ENCODE results near the gene CELF2.

The CELF2 gene

DNA sequence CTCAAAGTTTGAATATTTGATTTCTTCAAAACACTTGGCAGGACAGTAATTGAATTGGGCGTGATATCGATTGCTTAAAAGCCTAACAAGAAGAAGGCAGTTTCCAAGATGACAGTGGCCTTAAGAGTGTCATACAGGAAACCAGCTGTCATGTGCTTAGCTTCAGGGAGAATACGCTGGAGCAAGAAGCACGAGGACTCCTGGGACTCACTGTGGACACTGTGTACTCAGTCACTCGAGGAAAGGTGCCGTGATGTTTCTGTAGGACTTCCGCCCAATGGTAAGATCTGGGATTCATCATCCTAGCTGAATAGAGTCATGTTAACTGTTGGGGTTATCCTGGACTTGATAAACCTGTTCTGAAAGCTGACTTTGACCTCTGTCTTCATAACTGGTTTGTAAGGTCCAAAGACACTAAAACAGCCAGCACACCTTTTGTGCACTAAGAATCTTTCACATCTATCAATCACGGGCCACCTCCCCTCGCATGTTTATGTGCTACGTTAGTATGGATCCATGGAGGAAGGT, 113.5 kb downstream of the CELF2 start:
- no peak for DNase-seq (ENCODE audit: low spot score)

DNA sequence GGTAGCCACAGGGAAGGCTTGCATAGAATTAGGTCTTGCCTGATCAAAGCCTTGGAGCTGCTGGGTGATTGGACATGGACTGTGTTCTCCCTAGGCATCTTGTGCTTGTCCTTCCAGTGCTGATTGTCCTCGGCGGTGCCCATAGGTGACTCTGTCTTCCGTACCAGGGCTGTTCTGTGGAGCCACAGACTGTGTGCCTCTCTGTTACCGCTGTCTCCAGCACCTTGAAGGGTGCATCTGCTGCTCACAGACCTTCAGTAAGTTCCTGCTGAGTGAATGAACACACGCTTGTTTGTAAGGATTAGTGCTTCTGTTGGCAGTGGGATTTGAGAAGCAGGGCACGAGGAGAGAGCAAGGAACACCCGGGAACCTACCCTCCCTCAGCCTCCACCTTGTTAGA, 116.7 kb downstream of the CELF2 start:
- no peak for DNase-seq (ENCODE audit: low spot score)

DNA sequence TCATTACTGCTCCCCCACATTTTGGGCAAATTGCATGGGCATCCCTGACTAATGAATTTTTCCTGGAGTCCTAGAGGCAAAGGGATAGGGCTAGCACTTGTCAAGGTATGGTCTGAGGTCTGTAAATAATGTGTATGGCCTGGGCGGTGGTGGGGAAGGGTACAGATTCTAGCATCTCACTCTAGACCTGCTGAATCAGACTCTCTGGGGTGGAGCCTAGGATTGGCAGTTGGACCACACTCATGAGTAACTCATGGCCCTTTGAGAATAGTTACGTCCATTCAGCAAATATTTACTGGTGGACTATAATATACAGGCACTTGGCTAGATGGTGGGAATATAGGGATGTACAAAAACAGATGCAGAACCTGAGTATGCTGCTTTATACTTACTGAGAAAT, 118.0 kb downstream of the CELF2 start:
- no peak for DNase-seq (ENCODE audit: low spot score)

DNA sequence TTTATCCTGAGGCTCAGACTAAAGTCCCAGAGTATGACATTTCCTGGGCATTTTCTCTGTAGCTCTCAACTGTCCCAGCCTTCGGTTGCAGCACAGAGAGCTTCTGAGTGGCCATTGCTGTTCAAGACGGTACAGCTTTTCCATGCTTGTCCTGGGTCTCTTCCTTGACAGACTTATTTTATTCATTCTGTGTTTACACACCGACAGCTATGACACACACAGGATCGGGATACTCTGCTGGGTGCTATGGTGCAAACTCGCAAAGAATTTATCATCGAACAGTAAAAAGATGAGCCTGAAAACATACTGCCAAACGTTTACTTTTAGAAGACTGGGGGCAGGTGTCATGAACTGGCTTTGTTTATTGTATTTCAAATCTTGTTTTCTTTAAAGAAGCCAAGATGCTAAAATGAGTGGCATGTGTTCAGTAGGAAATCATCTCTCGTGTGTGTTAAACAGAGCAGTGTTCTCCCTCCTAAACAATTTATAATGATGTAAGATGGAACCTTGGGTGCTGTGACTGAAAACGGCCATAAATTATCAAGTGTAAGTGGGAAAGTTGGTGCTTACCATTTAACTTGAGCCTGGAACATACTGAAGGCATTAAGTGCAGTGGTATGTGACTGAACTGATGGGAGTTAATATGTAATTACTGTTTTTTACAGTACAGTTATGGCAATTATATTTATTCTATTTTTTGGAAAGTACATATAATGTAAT, 120.8 kb downstream of the CELF2 start:
- DNase-seq (ENCODE audit: low spot score): no peak

DNA sequence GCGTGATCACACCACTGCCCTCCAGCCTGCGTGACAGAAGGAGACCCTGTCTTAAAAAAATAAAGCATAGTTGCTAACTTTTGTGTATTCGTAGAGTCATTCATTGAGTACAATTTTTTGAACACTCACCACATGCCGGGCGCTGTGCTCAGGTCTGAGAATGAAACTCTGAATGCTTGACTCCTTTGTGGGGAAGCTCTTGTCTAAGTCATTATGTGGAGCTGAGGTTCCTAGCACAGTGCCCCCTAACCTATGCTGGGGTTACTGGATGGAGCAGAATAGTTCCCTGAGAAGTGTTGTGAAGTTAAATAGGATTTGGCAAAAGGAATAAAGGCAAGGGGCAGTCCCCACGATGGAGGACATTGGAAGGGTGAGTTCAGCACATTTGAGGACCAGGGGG, 123.3 kb downstream of the CELF2 start:
- no peak for DNase-seq (ENCODE audit: low spot score)

DNA sequence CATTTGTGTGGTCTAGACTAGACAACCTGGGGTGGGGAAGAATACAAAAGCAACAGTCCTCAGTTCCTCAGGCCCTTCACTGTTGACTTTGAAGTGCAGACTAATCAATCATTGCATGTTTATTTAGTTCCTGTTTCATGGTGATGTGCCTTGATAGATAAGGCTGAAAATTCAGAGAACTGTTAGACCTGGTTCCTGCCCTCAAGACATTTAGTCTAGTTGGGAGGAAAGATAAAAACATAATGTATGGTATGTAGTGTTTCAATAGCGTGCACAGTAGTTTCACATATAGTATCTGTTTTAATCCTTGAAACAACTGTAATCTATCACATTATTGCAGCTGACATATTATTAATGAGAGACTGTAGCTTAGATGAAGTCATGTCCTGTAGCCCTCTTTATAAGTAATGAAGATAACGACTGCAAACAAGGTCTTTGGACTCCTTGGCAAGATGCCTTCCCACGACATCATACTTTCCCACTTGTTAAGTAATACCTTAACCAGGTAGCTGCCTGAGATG, 124.0 kb downstream of the CELF2 start:
- no peak for DNase-seq (ENCODE audit: low spot score)

DNA sequence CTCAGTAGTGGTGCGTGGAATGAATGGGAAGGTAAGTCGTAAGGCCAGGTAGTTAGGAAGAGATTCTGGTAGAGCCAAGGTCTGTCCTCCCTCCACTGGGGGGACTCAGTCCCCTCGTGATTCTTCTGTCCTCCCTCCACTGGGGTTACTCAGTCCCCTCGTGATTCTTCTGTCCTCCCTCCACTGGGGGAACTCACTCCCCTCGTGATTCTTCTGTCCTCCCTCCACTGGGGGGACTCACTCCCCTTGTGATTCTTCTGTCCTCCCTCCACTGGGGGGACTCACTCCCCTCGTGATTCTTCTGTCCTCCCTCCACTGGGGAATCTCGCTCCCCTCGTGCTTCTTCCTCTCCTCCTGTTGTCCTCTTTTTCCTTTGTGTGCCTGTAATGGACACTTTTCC, 125.1 kb downstream of the CELF2 start:
- DNase-seq (ENCODE audit: low spot score): no peak

DNA sequence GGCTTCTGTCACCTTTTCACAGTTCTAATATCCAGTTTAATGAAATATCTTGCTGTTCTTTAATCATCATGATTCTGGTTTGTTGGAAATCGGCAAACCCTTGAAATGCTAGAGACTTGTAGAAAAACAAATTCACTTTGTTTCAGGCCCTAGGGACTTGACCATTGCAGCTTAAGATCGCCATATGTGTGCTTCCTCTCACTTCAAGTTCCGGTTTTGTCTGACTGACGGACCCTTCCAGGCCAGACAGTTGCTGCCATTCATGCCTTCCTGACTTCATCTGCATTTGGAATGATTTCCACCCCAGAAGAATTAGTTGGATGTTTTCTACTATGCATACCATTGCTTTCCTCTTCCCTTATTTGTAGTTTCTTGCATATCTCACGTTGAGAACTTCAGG, 125.6 kb downstream of the CELF2 start:
- no peak for DNase-seq (ENCODE audit: low spot score)

DNA sequence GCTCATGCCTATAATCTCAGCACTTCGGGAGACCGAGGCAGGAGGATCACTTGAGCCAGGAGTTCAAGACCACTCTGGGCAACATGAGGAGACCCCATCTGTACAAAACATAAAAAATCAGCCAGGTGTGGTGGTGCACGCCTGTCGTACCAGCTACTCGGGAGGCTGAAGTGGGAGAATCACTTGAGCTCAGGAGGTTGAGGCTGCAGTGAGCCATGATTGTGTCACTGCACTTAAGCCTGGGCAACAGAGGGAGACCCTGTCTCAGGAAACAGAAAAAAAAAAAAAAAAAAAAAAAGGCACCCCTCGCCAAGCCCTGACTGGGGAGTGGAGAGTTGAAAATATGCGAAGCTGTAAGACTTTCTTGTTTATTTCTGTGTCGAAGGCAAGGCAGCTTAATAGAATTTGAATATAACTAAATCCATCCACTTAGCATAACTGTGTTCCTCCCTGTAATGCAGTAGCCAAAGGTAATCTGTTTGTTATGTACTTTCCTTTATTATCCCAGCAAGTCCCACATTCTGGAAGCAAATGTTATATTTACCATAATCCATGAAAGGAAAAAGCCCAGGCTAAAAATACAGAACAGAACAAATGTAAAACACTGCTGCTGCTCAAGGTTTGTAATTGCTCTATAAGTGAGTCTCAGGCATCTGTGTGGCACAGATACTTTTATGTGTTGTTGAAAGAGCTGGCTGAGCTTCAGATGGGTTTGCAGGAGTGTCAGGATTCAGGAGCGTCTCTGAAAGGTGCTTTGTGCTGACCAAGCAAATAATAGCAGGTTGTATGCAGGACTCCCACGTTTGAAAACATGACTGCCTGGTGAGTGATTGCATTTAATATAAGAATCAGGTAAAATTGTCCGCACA, 127.2 kb downstream of the CELF2 start:
- DNase-seq (ENCODE audit: low spot score): no peak

DNA sequence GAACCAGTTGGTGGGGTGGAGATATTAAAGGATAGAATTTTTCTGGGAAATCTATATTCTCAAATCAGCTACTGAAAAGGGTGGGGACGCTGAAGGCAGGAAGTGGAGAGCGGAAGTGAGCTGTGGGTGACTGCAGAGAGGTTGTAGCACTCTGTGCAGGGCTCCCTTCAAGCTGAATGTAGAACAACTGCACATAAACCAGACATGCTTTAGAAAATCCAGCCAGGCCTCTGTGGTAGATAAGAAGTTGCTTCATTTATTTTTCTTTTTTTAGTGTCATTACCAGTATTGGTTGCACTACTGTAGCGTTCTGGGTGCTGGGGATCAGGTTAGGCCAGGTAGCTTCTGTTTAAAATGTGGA, 127.8 kb downstream of the CELF2 start:
- no peak for DNase-seq (ENCODE audit: low spot score)

DNA sequence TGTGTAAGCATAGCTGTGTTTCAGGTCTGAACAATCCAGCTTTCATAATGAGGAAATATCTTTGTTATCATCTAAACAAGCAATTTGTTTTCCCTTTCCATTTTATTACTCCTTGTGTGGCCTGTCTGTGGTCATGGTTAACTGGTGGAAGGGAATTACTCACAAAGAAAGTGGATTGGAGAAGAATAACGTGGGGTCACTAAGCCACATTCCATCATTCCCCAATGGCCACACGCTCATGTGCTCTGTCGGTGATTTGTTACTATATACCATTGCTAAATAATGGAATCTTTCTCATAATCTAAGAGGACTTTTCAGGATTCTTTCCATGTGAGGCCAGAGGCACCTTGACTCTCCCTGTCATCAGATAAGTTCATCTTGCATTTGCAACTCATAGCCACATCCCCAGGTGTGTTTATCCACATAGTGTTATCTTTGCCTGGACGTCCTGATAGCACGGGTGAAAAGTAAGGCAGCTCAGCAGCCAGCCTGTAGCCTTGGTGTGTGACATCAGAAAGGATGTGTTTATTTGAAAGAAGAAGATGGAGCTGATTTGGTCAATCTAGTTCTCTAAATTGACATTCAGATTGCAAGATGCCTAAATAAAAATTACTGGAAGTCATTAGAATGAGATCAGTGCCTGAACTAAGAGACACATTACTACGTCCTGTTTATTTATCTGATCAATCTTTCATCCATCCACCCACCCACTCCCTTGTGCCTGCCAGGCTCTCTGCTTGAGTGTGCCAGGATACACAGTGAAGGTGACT, 128.9 kb downstream of the CELF2 start:
- DNase-seq (ENCODE audit: low spot score): no peak

DNA sequence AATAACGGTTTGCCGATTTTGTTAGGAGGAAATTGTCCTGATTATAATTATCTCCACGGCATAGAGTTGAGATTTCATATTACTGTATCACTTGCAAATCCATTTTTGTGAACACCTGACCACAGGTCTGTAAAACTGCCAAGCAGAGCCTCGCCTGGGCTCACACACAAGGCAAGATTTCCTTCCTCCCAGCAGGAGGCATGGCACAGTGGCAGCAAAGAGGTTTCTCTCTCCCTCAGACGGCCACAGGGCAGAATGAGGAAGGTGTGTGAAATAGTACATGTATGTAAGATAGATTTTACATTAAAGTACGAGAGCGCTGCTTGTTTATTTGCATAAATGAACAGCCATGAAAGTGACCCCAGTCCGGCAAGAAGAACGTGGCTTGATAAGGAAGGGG, 130.1 kb downstream of the CELF2 start:
- no peak for DNase-seq (ENCODE audit: low spot score)

DNA sequence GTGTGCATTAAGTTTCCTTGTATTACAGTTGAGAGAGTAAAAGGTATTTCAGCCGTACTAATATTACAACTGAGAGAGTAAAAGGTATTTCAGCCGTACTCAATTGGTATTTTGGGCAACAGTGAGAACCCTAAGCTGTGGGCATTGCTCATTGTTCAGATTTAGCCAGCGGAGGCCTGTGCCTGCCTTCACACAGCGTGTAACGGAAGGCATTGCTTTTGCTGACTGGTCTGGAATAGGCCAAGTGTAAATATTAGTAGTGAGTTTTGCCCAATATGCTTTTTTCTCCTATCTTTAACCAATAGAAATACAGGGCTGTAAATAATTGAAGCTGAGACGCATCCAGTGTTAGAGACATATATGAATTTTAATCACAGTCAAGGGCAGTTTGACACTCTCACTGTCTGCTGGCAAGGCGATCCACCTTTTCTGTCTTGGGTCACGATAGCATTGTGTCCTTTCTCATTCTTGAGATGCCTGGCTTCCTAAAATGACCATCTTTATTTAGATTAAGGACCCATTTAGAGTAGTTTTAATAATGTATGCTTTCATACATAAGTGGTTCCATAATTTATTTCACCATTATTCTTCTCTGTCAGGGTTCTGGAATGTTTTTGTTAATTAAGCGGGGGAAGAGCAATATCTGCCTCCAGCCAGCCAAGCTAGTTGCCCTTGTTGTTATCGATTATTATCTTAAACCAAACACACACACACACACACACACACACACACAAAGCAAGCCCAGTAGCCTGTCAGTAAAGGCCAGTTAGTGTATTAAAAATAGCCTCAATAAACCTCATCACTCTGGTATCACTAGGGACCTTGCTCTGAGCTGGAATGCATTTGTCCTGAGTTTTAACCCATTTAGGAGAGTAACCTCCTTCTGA, 130.7 kb downstream of the CELF2 start:
- no peak for DNase-seq (ENCODE audit: low spot score)

DNA sequence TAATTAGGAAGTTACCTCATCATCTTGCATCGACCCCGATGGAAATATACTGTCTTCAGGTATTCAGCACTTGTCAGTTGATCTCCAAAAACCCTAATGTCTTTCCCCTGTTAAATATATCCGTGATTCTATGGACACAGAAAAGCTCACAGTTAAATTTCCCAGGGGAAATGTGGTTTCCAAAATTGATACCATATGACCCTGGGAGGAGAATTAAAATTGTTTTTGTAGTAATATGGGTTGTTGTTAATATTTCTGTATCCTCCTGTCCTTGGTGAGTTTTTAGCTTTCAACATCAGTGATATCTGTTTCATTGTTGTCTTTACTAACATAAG, 132.1 kb downstream of the CELF2 start:
- no peak for DNase-seq (ENCODE audit: low spot score)

DNA sequence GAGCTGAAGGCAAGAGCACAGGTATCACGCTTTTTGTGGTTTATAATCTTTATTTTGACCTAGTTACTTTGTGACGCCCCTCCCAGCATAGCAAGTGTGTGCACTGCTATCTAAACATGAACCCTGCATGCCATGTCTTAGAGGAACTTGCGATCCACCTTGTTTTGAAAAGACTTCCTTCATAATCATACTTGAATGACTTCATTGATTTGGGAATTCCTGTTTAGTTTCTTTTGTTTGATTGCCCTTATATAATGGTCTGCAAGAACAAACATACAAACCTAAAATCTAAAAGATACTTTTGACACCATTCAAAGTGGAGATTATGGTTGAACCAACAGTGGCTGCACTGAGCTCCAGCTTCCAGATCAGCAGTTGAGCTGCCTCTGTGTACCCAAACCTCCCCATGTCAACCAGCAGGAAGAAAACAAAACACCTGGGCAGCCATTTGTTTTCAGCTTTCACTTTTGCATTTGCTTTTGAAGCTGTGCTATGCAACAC, 132.6 kb downstream of the CELF2 start:
- no peak for DNase-seq (ENCODE audit: low spot score)

DNA sequence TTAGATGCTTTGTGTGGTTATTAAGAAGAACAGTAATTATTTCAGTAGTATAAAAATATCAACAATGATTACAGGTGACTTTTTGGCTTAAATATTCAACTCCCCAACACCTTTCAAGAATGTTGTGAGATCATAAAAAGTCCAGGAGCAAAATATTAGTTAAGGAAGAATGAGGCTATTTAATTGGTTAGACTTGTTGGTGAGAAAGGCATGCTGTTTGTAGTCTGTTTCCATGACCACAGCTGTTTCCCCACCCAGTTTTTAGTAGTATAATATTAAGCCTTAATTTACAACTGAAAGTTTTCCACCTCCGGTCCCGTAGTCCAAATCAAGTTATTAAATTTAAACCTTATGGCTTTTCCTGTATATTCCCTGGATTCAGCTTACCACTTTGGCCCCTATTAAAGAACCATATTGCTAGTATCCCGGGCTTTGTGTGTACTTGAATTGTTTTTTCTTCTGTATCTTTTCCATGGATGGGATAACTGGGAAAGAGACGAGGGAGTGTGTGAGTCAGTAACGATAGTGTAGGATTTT, 133.3 kb downstream of the CELF2 start:
- no peak for DNase-seq (ENCODE audit: low spot score)

DNA sequence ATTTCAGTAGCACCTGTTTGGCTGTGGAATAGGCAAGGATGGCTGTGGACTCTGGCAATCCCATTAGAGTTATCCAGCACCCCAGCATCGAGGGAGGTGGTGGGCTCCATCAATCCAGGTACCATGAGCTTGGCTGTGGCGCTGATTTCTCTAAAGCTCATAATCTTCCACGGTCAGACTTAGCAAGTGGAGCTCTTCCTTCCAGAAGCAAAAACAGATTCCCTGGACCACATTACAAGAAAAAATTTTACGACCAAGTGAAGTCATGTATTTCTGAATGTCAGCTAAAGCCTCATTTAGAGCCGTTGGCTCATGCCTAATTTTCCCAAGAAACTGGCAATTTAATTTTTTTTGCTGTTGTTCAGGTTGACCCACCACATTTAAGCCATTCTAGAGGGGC, 135.1 kb downstream of the CELF2 start:
- no peak for DNase-seq (ENCODE audit: low spot score)

DNA sequence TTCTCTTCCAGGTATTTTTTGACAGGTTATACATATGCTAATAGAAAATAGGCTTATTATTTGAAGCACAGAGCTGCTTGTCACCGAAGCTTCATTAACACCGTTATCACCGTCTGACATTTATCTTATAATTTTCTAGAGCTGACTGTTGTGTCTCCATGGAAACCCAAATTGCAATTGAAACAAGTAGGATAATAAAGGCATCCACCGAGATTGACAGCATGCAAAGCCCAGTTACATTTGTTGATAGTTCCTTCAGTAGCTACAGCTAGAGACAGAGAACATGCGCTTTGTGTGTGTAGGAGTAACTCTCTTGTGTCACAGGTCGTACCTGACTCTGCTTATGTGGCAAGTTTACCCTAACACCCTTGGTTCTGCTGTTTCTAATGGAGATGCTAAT, 135.6 kb downstream of the CELF2 start:
- no peak for DNase-seq (ENCODE audit: low spot score)

DNA sequence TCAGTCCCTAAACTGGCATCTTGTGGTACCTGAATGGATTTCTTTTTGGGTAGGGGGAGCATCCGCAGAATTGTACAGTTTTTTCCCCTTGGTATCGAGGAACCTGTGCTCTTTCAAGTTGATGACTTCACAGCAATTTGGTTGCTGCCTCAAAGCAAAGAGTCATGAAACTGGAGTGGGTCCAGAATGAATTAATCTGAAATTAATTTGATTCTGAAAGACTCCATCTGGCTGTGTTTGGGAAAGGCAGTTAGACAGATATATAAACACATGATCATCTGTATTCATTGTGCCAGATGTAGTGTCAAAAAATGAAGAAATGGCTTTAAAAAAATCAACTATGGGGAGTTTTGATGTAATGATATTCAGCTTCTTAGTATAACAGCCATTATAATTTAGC, 136.1 kb downstream of the CELF2 start:
- no peak for DNase-seq (ENCODE audit: low spot score)

DNA sequence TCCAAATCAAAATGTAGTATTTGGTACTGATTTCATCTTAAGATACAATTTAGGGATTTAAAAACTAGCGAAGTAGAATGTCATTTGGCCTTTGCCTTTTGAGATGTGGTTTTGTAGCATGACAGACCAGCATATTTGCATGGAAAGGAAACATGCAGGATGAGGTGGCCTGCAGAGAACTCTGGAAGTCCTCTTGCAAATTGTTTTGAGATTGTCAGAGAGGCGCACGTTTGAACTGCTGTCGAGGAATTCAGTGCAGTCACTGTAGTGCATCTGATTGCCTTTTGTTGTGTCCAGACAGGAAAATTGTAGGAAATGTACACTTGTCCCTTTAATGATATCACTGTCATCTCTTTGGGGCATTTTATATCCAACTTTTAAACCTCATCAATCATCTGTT, 136.7 kb downstream of the CELF2 start:
- no peak for DNase-seq (ENCODE audit: low spot score)

DNA sequence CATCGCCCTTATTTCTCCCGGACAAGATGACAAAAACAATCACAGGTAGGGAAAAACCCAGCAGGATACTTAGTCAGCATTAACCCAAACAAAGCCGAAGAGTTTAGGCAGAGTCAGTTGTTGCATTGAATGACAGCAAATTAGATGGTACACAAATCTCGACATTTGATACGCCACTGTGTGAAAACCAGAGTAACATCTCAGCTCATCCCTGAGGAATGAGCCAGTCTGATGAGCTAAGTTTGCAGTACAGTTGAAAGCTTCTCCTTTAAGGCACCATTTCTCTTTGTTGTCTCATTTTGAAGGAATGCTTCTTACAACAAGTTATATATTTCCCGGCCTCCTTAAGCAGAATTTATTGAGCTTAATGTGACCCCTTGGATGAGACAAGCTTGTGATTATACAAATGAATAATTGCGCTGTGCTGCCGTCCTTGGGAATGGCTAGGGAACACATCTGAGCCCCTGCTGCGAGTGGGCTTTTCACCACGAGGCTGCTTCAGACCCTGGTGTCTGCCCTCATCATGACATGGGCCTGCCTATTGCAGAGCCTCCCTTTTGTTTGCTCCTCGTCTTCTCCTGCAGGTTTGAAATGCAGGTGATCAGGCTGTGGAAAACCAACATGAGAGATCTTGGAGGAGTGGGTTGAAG, 137.3 kb downstream of the CELF2 start:
- DNase-seq (ENCODE audit: low spot score): no peak

All from AG20443 (cell line).